ENCODE results near the gene OR2A2.
A peak's percentile ranks its signal among the peaks of the same experiment; 100 is the strongest.

OR2A2 gene

GRCh38 chr7:144109283-144109682 lies at the start of gene OR2A2:
TSS of gene OR2A2 (plus strand) at chr7:144109583. CDS start at chr7:144109583, 0 bp downstream.
- TF ChIP-seq GATA1 (IDR thresholded peaks at IDR 0.05; ENCODE audit: low read depth, low read length): no peak
- no peak for TF ChIP-seq POLR2A (IDR thresholded peaks at IDR 0.05; ENCODE audit: low read length)
- DNase-seq: no peak

- TF ChIP-seq POLR2A (IDR thresholded peaks at IDR 0.05; ENCODE audit: low read length) (no peak), GATA1 (IDR thresholded peaks at IDR 0.05; ENCODE audit: low read depth, low read length) (no peak)
- DNase-seq: peak; percentile 10 to 47
Observed at GRCh38 chr7:144063710-144064109, 45.7 kb upstream of the OR2A2 start.

- TF ChIP-seq POLR2A (IDR thresholded peaks at IDR 0.05; ENCODE audit: low read length) (no peak), GATA1 (IDR thresholded peaks at IDR 0.05; ENCODE audit: low read depth, low read length) (no peak)
- no peak for DNase-seq
Observed at GRCh38 chr7:144069511-144069910, 39.9 kb upstream of the OR2A2 start, which contains the start of gene OR2A25. TSS of gene OR2A25 (plus strand) at chr7:144069811. CDS start at chr7:144074220, 4,409 bp downstream.

GRCh38 chr7:144069953-144070352 lies 39.4 kb upstream of the OR2A2 start:
- DNase-seq: no peak
- no peak for TF ChIP-seq POLR2A (IDR thresholded peaks at IDR 0.05; ENCODE audit: low read length)
- no peak for TF ChIP-seq GATA1 (IDR thresholded peaks at IDR 0.05; ENCODE audit: low read depth, low read length)

GRCh38 chr7:144074374-144074773 lies 35.0 kb upstream of the OR2A2 start:
- no peak for TF ChIP-seq GATA1 (IDR thresholded peaks at IDR 0.05; ENCODE audit: low read depth, low read length)
- no peak for TF ChIP-seq POLR2A (IDR thresholded peaks at IDR 0.05; ENCODE audit: low read length)
- DNase-seq: no peak

DNA sequence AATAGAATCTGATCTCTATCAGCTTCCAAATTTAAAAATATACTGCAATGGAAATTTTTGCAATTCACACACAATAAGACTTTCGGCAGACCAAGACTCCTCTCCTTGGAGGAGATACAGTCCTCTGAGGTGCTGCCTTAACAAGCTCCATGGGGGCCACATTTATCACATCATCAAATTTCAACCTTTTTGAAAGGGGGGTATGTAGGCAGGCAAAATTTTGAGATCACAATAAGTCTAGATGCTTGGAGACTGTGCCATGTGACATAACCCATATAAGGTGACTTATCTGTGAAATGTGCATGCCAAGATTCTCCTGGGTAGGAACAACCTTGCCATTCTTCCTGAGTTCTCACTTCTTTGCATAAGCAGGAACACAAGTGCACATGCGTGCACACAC lies 23.4 kb upstream of the OR2A2 start, which contains the start of gene OR2A12:
Gene OR2A12 (plus strand): TSS at position 301 of the 400 bp plus-strand sequence. CDS start 8,830 bp downstream, outside the sequence.
- no peak for DNase-seq
- TF ChIP-seq GATA1 (IDR thresholded peaks at IDR 0.05; ENCODE audit: low read depth, low read length) (no peak), POLR2A (IDR thresholded peaks at IDR 0.05; ENCODE audit: low read length) (no peak)

GRCh38 chr7:144086730-144087129 lies 22.7 kb upstream of the OR2A2 start:
- DNase-seq: no peak
- no peak for TF ChIP-seq POLR2A (IDR thresholded peaks at IDR 0.05; ENCODE audit: low read length)
- TF ChIP-seq GATA1 (IDR thresholded peaks at IDR 0.05; ENCODE audit: low read depth, low read length): no peak

GRCh38 chr7:144087230-144087629 lies 22.2 kb upstream of the OR2A2 start:
- no peak for TF ChIP-seq POLR2A (IDR thresholded peaks at IDR 0.05; ENCODE audit: low read length)
- TF ChIP-seq GATA1 (IDR thresholded peaks at IDR 0.05; ENCODE audit: low read depth, low read length): no peak
- DNase-seq: no peak

- TF ChIP-seq POLR2A (IDR thresholded peaks at IDR 0.05; ENCODE audit: low read length) (no peak), GATA1 (IDR thresholded peaks at IDR 0.05; ENCODE audit: low read depth, low read length) (no peak)
- DNase-seq: no peak
Observed at GRCh38 chr7:144090667-144091066, 18.7 kb upstream of the OR2A2 start.

GRCh38 chr7:144098776-144099175 lies 10.6 kb upstream of the OR2A2 start:
- DNase-seq: no peak
- TF ChIP-seq POLR2A (IDR thresholded peaks at IDR 0.05; ENCODE audit: low read length) (no peak), GATA1 (IDR thresholded peaks at IDR 0.05; ENCODE audit: low read depth, low read length) (no peak)

DNA sequence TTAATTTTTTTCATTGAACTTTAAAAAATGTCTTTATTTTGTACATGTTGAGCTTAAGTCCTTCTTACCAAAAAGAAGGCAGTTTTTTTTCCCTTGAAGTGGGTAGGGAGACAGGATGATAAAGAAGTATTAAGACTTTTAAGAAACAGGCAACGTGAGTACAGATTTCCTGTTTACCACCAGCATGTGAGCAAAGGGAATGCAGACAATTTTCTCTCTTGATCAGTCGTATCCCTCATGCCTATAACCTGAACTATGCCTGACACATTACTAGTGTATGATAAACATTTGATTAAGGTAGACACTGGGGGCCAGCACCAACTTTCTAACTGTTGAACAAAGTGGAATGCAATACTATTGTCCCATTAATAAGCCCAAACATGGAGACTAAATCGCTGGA lies 8.8 kb upstream of the OR2A2 start:
- no peak for TF ChIP-seq POLR2A (IDR thresholded peaks at IDR 0.05; ENCODE audit: low read length)
- no peak for TF ChIP-seq GATA1 (IDR thresholded peaks at IDR 0.05; ENCODE audit: low read depth, low read length)
- DNase-seq: no peak

DNA sequence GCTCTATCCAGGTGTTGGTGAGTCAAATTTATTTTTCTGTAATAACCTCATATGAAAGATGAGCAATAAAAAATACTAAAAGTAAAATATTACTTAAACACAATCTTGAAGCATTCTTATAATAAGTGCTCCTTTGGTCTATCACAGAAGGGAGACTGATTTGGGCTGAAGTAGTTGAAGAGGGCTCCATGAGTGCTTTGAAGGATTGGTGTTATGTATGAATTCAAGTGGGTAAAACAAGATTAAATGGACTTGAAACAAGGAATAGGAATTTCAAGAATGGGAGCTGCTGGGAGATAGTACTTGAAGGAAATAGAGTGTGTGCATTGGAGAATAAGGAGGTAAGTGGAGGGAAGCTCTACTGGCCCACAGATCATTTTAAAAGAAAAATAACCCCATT lies 7.3 kb upstream of the OR2A2 start:
- DNase-seq: no peak
- TF ChIP-seq POLR2A (IDR thresholded peaks at IDR 0.05; ENCODE audit: low read length): no peak
- no peak for TF ChIP-seq GATA1 (IDR thresholded peaks at IDR 0.05; ENCODE audit: low read depth, low read length)

- no peak for DNase-seq
- TF ChIP-seq GATA1 (IDR thresholded peaks at IDR 0.05; ENCODE audit: low read depth, low read length) (no peak), POLR2A (IDR thresholded peaks at IDR 0.05; ENCODE audit: low read length) (no peak)
Observed at GRCh38 chr7:144105211-144105610, 4.2 kb upstream of the OR2A2 start.

GRCh38 chr7:144110272-144110671 lies 889 bp downstream of the OR2A2 start:
- DNase-seq: no peak
- no peak for TF ChIP-seq POLR2A (IDR thresholded peaks at IDR 0.05; ENCODE audit: low read length)

DNA sequence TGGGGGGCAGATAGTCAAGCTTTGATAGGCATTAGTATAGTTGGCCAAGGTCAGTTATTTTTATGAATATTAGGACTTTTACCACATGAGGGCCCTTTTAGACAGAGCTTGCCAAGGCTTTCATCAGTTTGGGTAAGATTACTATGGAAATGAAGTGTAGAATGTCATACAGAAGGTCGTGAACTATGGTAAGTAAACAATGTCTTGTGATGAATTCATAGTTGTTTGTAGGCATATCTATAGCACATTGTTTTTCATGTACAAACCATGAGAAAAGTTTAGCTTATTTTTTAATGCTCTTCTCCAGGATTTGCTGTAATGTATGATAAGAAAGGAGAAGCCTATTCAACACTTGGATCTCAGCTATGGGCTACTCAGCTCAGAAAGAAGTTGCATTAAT lies 4.3 kb downstream of the OR2A2 start:
- TF ChIP-seq GATA1 (IDR thresholded peaks at IDR 0.05; ENCODE audit: low read depth, low read length) (no peak), POLR2A (IDR thresholded peaks at IDR 0.05; ENCODE audit: low read length) (no peak)
- no peak for DNase-seq

- TF ChIP-seq POLR2A (IDR thresholded peaks at IDR 0.05; ENCODE audit: low read length): no peak
- no peak for TF ChIP-seq GATA1 (IDR thresholded peaks at IDR 0.05; ENCODE audit: low read depth, low read length)
- DNase-seq: no peak
Observed at GRCh38 chr7:144118341-144118740, 9.0 kb downstream of the OR2A2 start.
